ENCODE data around the gene FAM131B. TPM values are rescaled to one million over a fixed set of nuclear protein-coding genes. Genes with fewer than 3 reads are reported as not detected.

The FAM131B gene
- total RNA-seq, 1 donor from 2014 or later = 1.1 TPM

DNA sequence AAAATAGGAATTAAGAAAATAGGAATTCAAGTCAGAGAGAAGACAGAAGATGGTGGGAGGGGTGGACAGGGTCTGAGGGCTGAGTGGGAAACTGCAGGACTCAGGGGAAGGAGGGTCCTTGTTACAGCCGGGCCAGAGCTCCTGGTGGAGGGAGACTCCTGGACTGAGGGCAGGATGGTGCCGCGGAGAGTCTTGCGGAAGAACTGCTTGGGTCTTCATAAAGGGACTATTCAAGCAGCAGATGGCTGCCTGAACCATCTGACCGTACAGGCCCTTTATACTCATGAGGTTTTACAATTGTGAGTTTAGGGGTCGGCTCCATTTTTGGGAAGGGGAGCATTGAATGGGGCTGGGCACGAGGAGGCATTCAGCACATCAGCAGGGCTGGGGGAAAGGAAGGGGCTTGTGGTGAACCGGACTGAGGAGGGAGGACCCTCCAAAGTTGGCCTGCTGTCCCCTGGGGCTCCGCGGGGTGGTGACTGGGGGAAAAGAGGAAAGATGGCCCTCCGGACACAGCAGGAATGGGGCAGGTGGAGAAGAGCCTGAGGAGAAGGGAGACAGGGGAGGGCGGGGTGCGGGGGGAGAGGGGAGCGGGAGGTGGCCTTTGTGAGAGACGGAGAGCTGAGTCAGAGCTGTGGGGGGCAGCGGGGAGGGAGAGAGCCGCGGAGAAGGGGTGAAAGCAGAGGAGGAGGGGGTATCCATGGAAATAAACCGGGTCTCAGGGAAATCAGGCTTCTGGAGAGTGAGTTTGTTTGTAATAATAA lies 1.5 kb downstream of the FAM131B start:
- no peak for DNase-seq (ENCODE audit: low read depth)

DNA sequence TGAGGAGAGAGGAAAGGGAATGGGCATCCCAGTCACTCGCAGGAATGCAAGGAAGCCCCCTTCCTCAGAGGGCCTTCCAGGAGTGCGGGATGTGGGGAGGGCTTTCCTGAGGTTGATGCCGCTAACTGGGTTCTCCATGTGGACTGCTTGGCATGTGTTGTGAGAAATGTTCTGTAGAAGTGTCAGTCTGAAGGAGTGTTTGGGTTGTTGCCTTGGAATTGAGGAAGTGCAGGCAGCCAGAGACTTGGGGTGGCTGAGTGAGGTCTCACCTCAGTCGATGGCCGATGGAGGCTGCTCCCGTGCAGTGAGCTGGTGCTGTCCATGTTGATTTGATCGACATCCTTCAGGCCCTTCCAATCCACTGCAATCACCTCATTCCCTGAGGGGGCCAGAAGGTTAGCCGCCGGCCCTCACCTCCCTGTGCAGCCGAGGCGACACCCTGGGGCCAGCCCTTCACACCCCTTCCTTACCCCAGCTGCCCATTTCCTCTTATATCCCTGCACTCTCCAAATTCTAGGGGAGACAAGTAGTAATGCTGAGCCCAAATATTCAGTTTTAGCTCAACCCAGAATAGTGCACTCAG lies 2.7 kb downstream of the FAM131B start:
- DNase-seq (ENCODE audit: low read depth) = no peak

DNA sequence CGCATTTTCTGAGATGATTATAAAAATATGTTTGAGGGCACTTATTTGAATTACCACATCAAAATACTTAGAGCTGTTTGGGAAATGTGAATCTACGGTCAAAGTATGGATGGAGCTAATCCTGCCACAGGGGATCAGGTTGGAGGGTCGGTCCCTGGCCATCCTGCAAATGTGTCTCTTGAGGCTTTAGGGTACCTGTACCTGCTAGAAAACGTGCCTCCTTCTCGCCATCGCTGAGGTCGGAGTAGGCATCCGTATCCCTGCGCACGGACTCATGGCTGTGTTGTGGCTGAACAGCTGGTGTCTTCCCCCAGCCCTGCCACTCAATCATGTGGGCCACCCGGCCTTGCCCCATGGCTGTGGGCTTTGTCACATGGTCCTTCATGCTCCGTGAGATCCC lies 3.9 kb downstream of the FAM131B start:
- no peak for DNase-seq (ENCODE audit: low read depth)

DNA sequence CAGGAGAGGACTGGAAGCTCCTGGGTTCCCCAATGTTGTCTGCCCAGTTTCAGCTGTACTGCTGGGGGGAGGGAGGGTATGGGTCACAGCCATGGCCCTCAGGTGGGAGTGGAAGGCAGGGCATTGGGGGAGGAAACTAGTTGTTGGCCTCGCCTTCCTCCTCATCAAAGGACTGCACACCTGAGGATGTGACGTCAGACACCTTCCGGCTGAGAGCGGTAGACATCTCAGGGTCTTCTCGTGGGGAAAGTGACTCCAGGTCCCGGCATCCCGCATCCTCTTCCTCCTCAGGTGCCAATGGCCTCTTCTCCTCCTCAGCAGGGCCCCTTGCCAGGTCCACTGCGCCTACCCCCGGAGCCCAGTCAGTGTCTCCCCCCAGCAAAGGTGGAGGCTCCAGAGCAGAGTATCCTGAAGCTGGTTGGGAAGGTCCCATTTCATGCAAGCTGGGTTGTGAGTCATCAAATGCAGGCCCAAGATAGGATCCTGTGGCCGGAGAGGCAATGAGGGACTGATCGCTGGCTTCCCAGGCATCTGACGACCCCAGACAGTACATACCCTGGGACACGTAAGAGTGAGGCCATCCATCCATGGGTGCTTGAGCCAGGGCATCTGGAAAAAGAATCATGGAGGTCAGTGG lies 6.0 kb downstream of the FAM131B start:
- peak; percentile 22 for DNase-seq (ENCODE audit: low read depth)

DNA sequence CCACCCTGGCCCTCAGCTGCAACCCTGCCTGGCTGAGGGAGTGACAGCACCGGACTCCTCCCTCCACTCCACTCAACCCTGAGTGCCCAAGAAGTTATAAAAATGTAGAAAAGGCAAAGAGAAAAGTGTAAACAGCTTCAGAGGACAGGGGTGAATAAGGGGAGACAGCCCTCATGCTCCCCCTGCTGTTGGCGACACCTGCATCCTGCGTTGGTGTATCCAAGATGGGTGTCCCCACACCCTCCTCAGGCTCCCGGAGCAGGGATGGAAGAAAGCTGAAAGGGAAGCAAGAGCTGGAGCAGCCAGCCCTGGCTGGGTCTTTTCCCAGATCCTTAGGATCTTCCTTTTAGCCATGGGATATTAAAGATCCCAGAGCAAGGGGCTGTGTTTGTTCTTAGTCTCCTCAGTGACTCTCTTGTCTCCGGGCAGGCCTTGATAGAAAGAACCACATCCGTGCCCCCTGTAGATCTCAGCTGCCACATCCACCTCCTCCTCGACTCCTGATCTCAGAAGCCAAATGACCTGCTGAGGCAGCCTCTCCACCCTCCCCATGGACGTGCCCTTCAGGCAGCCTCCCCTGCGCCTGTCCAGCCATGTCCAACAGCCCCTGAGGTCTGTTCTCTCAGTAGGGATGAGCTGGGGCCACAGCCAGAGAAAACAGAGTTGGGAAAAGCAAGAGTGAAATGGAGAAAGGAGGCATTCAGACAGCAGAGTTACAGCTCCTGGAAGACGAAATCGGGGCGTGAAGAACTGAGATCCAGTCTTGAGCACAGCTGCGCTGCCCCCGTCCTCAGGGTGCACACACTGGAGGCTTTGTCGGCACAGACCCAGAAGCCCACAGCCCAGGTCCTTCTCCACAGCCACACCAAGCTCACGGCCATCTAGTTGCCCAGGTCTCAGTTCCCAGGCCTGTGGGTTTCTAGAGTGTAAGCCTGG lies 6.8 kb downstream of the FAM131B start:
- DNase-seq (ENCODE audit: low read depth) = no peak

DNA sequence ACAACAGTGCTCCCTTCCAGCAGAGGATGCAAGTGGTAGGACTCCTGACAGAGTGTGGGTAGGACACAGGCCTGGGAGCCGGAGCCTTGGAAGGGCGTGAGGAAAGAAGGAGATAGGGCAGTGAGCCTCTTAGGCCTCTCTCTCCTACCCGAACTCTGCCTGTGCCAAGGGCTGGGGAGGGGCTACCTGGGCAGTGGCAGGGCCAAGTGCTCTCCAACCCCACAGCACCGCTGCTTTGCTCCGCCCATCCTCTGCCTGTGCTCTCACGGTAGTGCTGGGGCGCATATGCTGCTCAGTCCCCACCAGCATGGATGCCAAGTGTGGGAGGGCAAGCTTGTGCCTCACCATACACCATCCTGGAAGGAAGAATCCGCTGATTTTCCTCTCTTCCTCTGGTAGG lies 7.5 kb downstream of the FAM131B start:
- DNase-seq (ENCODE audit: low read depth) = no peak

DNA sequence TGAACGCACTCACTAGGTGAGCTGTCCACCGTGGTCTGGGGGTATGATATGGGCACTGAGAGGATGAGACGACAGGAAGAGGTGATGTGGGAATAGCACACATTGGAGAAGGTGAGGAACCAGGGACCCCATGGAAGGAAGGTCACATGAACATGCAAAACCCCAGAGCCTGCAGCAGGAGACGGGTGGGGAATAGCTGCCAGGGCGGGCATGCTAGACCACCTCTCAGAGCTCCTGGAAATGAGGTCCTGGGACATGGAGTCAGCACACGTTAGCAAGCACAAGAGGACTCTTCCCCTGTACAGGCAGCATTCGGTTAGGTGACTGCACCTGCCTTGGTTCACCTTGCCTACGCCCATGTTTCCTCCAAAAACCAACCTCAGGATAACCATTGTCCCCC lies 8.1 kb downstream of the FAM131B start:
- DNase-seq (ENCODE audit: low read depth) = no peak

DNA sequence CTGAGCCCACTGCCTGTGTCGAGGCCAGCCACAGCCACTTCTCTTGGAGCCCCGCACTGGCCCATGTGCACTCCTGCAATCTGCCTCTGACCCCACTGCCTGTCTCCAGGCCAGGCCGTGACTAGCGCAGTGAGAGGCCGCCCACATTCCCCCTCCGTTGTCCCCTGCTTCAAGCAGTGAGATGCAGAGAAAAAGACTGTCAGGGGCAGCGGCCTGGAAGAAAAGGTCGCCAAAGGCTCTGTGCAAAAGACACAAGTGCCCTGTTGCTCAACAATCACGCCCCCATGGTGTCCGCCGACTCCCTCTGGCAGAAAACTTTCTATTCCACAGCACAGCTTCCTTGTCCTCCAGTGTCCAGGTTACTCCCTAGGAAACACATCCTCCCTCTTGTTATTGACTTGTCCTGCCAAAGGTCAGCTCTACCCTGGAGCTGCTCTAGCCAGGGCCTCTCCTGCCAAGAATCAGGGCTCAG lies 9.9 kb downstream of the FAM131B start:
- no peak for DNase-seq (ENCODE audit: low read depth)

DNA sequence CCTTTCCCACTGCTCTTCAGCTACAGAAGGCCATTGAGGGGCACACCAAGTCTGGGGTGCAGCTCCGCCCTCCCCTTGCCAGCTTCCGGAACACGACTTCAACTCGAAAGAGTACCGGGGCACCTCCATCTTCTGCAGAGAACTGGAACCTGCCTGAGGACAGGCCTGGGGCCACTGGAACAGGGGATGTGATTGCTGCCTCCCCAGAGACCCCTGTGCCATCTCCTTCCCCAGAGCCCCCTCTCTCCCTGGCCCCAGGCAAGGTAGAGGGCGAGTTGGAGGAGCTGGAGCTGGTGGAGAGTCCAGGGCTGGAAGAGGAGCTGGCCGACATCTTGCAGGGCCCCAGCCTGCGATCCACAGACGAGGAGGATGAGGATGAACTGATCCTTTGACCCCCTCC lies 10.9 kb downstream of the FAM131B start:
- DNase-seq (ENCODE audit: low read depth) = no peak

DNA sequence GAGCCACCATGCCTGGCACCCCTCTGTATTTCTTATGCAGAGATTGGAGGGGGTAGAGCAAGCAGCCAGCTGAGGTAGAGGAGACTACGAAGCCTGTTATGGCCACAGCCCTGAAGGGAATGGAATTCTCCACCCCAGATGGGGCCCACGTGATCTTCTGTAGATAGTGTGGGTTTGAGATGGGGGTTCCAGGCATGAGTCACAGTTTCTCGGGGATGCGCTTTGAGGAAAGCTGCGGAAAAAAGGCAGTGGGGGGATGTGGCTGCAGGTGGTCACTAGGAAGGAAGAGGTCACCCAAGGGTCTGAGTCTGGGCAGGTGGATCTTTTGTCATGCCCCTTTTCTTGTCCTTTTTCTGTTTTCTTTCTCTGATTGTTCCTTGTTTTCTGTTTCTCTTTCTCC lies 11.5 kb downstream of the FAM131B start:
- no peak for DNase-seq (ENCODE audit: low read depth)

DNA sequence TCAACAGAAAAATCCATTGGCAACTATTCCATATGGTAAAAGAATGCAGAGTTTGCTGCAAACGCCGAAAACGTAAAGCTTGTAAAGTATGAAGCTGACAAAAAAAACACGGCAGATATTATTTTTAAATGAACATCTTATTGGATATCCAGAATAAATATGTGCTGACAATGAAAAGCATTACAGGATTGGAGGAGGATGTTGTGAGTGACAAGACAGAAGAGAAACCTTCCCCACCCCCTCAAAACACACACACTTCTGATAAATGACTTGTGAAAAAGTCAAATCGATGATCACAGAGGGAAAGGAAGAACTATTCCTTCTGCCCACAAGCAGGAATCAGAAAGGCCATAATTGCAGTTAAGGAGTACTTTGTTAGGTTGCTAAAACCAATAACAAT lies 14.6 kb downstream of the FAM131B start:
- no peak for DNase-seq (ENCODE audit: low read depth)

DNA sequence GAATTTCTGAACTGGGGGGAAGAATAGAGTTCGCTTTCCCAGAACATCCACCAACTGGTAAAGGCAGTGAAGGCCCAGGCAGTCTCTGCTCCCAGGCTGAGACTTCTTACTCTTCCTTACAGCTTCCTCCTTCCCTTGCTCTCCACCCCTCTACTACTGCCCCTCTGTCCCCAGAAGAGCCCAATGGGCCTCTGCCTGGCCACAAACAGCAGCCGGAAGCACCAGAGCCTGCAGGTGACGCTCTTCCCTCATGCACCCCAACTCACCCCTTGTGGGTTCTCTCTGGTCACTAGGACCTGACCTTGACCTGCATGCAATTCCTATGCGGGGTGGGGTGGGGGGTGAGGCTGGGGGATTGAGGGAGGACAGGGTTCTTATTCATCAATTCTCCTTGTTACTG lies 16.5 kb downstream of the FAM131B start:
- DNase-seq (ENCODE audit: low read depth) = no peak

DNA sequence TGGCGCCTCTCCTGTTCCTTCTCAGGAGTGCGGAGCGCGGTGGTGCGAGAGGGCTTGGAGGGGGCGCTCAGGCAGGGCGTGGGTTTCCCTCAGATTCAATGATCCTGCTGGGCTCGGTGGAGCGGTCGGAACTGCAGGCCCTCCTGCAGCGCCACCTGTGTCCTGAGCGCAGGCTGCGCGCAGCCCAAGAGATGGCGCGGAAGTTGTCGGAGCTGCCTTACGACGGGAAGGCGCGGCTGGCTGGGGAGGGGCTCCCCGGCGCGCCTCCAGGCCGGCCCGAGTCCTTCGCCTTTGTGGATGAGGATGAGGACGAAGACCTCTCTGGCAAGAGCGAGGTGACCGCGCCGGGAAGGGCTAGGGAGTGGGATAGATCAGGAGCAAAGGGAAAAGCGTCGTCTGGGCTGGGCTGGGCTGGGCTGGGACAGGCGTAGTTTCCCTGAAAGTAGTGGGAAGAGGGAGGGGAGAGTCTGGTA lies 17.0 kb downstream of the FAM131B start:
- DNase-seq (ENCODE audit: low read depth) = no peak

DNA sequence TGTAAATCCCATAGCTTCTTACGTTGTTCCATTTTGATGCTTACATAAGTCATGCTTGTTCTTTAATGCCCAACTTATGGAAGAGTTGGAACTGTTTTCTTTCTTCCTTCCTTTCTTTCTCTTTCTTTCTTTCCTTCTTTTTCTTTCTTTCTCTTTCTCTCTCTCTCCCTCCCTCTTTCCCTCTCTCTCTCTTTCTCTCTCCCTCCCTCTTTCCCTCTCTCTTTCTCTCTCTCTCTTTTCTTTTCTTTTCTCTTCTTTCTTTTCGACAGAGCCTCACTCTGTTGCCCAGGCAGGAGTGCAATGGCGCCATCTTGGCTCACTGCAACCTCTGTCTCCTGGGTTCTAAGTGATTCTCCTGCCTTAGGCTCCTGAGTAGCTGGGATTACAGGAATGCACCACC lies 18.9 kb downstream of the FAM131B start:
- no peak for DNase-seq (ENCODE audit: low read depth)

DNA sequence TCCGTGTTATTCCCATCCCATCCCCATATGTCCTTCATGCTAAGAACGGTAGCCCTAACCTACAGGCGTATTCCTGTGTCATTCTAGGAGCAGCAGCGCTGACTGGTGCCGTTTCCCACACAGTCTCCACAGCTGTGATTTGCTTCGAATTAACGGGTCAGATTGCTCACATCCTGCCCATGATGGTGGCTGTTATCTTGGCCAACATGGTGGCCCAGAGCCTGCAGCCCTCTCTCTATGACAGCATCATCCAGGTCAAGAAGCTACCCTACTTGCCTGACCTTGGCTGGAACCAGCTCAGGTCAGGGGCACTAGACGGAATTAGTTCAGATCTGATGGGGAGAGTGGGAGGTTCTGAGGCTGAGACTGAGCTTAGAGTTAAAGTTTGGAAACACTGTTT lies 20.7 kb downstream of the FAM131B start:
- DNase-seq (ENCODE audit: low read depth) = no peak

DNA sequence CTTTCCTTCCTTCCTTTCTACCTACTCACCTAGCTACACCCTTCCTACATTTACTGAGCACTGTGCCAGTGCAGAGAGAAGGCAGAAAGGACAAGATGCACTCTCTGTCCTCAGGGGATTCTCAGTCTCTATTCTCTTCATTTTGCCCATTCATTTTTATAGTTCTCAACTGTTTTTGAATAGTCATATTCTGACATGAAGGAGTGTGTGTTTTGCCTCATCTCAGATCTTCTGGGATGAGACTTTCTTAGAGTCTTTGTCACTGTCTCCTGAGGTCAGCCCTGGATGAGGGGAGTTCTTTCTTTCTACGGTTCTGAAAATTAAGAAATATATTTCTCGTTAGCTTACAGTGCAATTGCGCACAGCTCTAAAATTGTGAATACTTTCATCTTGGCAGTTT lies 25.3 kb downstream of the FAM131B start:
- no peak for DNase-seq (ENCODE audit: low read depth)

DNA sequence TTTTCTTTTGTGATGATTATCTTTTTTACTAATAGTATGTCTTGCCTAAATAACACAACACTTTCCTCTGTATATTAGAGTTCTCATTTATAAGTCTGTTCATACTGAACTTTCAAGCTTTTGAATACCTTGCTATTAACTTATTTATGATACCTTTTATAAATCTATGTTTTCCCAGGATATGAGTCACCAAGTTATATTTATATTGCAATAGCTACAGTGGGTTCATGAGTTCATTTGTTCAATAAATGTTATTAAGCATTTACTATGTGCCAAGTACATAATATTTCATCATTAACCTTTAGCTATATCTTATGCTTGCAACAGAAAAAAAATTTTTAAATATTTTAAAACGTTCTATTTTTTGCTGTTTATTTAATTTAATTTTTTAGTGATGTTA lies 28.3 kb downstream of the FAM131B start:
- no peak for DNase-seq (ENCODE audit: low read depth)

DNA sequence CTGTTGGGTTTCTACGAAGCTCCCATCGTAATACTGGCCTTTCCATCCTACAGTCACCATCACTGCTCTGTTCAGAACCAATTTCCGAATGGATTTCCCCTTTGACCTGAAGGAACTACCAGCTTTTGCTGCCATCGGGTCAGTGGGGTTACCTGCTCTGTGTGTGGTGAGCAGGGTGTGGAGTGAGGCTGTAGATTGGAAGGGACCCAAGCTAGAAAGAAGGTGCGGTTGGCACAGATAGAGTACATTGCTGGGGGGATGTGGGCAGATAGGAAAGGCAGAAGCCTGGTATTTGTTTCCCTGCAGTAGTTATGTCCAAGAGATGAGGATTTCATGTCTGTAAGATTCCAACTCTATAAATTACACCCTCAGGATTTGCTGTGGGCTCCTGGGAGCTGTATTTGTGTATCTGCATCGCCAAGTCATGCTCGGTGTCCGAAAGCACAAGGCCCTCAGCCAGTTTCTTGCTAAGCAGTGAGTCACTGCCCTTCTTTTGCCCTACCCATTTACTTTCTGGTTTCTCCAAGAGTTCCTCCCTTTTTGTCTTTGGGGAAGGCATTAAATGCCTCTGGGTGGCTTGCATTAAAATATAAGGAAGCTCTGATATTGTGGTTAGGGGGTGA lies 31.2 kb downstream of the FAM131B start:
- DNase-seq (ENCODE audit: low read depth) = peak; percentile 77

DNA sequence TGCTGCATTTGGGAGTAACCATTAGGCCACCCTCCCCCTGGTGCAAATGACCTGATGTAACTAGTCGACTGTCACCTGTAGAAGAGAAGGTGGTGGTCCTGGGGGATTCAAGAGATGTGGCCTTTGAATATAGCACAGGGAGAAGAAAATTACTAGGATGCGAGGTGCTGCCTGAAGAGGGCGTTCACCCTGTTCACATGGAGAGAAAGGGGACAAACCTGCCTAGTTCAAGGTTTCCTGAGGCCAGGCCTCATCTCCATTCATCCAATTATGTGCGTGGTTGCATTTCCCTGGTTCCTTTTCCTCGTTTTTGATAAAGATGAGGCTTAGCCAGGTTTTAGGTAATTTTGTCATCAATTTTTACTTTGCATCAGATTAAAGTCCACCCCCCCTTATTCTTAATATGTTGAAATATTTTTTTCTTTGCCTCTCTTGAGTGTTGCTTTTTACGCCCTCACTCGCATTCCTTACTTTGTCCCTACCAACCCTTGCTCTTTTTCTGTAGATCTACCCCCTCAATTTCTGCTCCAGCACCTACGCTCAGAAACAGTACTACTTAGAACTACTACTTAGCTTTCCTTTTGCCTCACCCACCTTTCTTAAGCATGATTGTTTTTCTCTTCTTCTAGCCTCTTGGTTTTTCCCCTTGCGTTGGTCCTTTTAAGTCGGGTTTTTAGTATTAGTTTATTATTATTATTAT lies 32.9 kb downstream of the FAM131B start:
- no peak for DNase-seq (ENCODE audit: low read depth)

DNA sequence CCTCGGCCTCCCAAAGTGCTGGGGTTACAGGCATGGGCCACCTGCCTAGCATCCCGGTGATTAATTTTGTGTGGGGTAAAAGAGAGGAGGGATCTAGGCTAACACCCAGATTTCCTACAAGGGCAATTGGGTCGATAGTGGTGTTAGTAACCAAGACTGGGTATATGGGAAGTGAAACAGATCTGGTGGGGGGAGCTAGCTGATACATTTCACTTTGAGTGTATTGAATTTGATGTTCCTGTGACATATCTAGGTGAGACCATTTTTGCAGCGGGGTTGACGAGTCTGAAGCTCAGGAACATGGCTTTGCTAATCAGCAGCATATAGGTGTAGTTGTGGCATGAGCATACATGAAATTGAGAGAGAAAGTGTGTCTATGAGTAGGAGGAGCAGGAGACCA lies 34.6 kb downstream of the FAM131B start:
- no peak for DNase-seq (ENCODE audit: low read depth)

Measured in myocyte (in vitro differentiated cells).